ENCODE results near the gene VAV3. TPM values are rescaled to one million over a fixed set of nuclear protein-coding genes. Genes with fewer than 3 reads are reported as not detected.

Gene VAV3
- total and polyA plus RNA-seq, 2 of the 13 experiments (the other 11 are each of a cell fraction or from before 2014, with no cell fraction given): 15.9 to 29.8 TPM

- ChIA-PET CTCF (ENCODE audit: low intra/inter-chr PET ratio, low total read pairs) (no interaction called here), POLR2A (no interaction called here)
- H3K27me3 ChIP-seq (ENCODE audit: control insufficient read depth in 1 of 2, insufficient read depth in 2 of 2, low read length in 2 of 2): no peaks in the 10 kb centered on the region
- no peaks in the 10 kb centered on the region for H3K9me3 ChIP-seq (ENCODE audit: low read length)
- no peaks in the 10 kb centered on the region for H3K4me1 ChIP-seq (ENCODE audit: insufficient read depth, low read length)
- no peak for FAIRE-seq
- H3K4me3 ChIP-seq (replicated peaks in 1 of 3; ENCODE audit: insufficient read depth in 1 of 3, low read depth in 2 of 3, low read length in 3 of 3): no peak overlapping the region
- no peak for TF ChIP-seq NFE2L2 (IDR thresholded peaks at IDR 0.05; ENCODE audit: low read length)
- no peak for TF ChIP-seq TCF12 (IDR thresholded peaks at IDR 0.05)
- TF ChIP-seq TCF12 (CRISPR knock-in tag; IDR thresholded peaks at IDR 0.05): no peak
- TF ChIP-seq POLR2AphosphoS5 (IDR thresholded peaks at IDR 0.05; ENCODE audit: low read depth, low read length): no peak
- no peak for TF ChIP-seq HNRNPL (IDR thresholded peaks at IDR 0.05; ENCODE audit: low read depth, low read length)
- TF ChIP-seq UBTF (CRISPR knock-in tag; IDR thresholded peaks at IDR 0.05): no peak
- no peak for TF ChIP-seq ZNF205 (CRISPR knock-in tag; IDR thresholded peaks at IDR 0.05)
- TF ChIP-seq ZNF512 (CRISPR knock-in tag; IDR thresholded peaks at IDR 0.05): no peak
- TF ChIP-seq NFKB2 (CRISPR knock-in tag; IDR thresholded peaks at IDR 0.05; ENCODE audit: borderline replicate concordance): no peak
- no peak for TF ChIP-seq ZBTB10 (CRISPR knock-in tag; IDR thresholded peaks at IDR 0.05; ENCODE audit: borderline replicate concordance)
- no peak for TF ChIP-seq HHEX (CRISPR knock-in tag; IDR thresholded peaks at IDR 0.05)
- TF ChIP-seq ZBTB4 (CRISPR knock-in tag; IDR thresholded peaks at IDR 0.05; ENCODE audit: borderline replicate concordance): no peak
- no peak for TF ChIP-seq ESRRA (CRISPR knock-in tag; IDR thresholded peaks at IDR 0.05; ENCODE audit: low read depth)
- no peak for TF ChIP-seq HOXA3 (CRISPR knock-in tag; IDR thresholded peaks at IDR 0.05)
- no peak for TF ChIP-seq SIN3B (IDR thresholded peaks at IDR 0.05; ENCODE audit: low read length)
- TF ChIP-seq ZNF784 (CRISPR knock-in tag; IDR thresholded peaks at IDR 0.05; ENCODE audit: borderline replicate concordance): no peak
- intact Hi-C loops (cut with micrococcal nuclease; ENCODE audit: unreplicated experiment) (no loop called here), in situ Hi-C loops (cut with HindIII; ENCODE audit: extremely low pct_ligation_motif_present, low pct_unique_long_range_greater_than_20kb) (no loop called here)
- no peak overlapping the region for H3K4me2 ChIP-seq (ENCODE audit: low read depth, low read length)
- H2AFZ ChIP-seq (ENCODE audit: low read length): no peak overlapping the region
- no peaks in the 10 kb centered on the region for H3K79me2 ChIP-seq (ENCODE audit: insufficient read depth, low read length)
- 0% methylated on average over 1 of the region's 2 CpGs for WGBS (ENCODE audit: low lambda C conversion rate)
- H3K27ac ChIP-seq (ENCODE audit: extremely low read length, insufficient read depth, low read length): no peak overlapping the region
- H4K20me1 ChIP-seq (ENCODE audit: insufficient read depth, low read length): no peaks in the 10 kb centered on the region
- DNase-seq (ENCODE audit: low spot score): no peak
- no peak overlapping the region for H3K9ac ChIP-seq (ENCODE audit: insufficient read depth, low read depth, low read length)
- no TSS peak for BruUV-seq (replicated peaks)
- no peak for ATAC-seq
- H3K36me3 ChIP-seq (replicated peaks in 1 of 2; ENCODE audit: control insufficient read depth in 1 of 2, insufficient read depth in 2 of 2, low read length in 2 of 2): no peaks in the 10 kb centered on the region
Measured at GRCh38 chr1:107817935-107818334, 147.0 kb downstream of the VAV3 start.
